IPS-18a (cell line): Measurements from ENCODE around the gene ARHGAP24.
"Not testable (repeated sequence)": the region's sequence is repeated elsewhere in the genome, so short reads cannot be mapped to it uniquely, and the experiment has no call there.

ENCODE experiments used
- H3K27ac ChIP-seq: one replicate; pipeline ENCODE4 v1.5.1; 2013; ENCODE audit warnings: low read length
- H3K27me3 ChIP-seq: one replicate; pipeline ENCODE4 v1.6.1; 2013; ENCODE audit warnings: mild to moderate bottlenecking, low read length; ENCODE audit not compliant: control insufficient read depth, insufficient read depth
- H3K36me3 ChIP-seq: one replicate; pipeline ENCODE4 v1.6.1; 2013; ENCODE audit warnings: low read depth, low read length; ENCODE audit not compliant: control insufficient read depth
- H3K4me1 ChIP-seq: one replicate; pipeline ENCODE4 v1.6.1; 2013; ENCODE audit warnings: low read depth, low read length; ENCODE audit not compliant: control insufficient read depth
- H3K4me3 ChIP-seq: one replicate; pipeline ENCODE4 v1.5.1; 2013; ENCODE audit warnings: low read length
- H3K9ac ChIP-seq: one replicate; pipeline ENCODE4 v1.6.1; 2013; ENCODE audit warnings: mild to moderate bottlenecking, low read length, moderate library complexity
- H3K9me3 ChIP-seq: one replicate; pipeline ENCODE4 v1.6.1; 2013; ENCODE audit warnings: low read depth, low read length; ENCODE audit not compliant: control insufficient read depth

The ARHGAP24 gene

GRCh38 chr4:85639946-85640345 is 165.0 kb downstream of the ARHGAP24 start:
- Histone ChIP-seq H3K27ac (no peak overlapping the region), H3K4me3 (no peak overlapping the region), H3K9ac (no peak overlapping the region), H3K9me3 (no peaks in the 10 kb centered on the region), H3K27me3 (no peaks in the 10 kb centered on the region), H3K4me1 (no peaks in the 10 kb centered on the region), H3K36me3 (no peaks in the 10 kb centered on the region)

GRCh38 chr4:85642356-85643100 is 167.6 kb downstream of the ARHGAP24 start:
- no peak overlapping the region for H3K9ac ChIP-seq
- H3K9me3 ChIP-seq, result no peaks in the 10 kb centered on the region
- H3K27me3 ChIP-seq, result no peaks in the 10 kb centered on the region
- no peaks in the 10 kb centered on the region for H3K4me1 ChIP-seq
- H3K27ac ChIP-seq, result no peak overlapping the region
- H3K36me3 ChIP-seq, result no peaks in the 10 kb centered on the region
- no peak overlapping the region for H3K4me3 ChIP-seq

GRCh38 chr4:85644061-85644460 is 169.1 kb downstream of the ARHGAP24 start:
- no peak overlapping the region for H3K27ac ChIP-seq
- no peaks in the 10 kb centered on the region for H3K9me3 ChIP-seq
- no peaks in the 10 kb centered on the region for H3K4me1 ChIP-seq

GRCh38 chr4:85650908-85651307 is 176.0 kb downstream of the ARHGAP24 start:
- Histone ChIP-seq H3K36me3 (no peaks in the 10 kb centered on the region), H3K9me3 (no peaks in the 10 kb centered on the region), H3K4me1 (no peaks in the 10 kb centered on the region)

More at GRCh38 chr4:85644061-85644460, 169.1 kb downstream of the ARHGAP24 start:
- H3K36me3 ChIP-seq, result no peaks in the 10 kb centered on the region
- H3K9ac ChIP-seq, result no peak overlapping the region
- H3K4me3 ChIP-seq, result no peak overlapping the region
- no peaks in the 10 kb centered on the region for H3K27me3 ChIP-seq

GRCh38 chr4:85656759-85657505 is 182.0 kb downstream of the ARHGAP24 start:
- Histone ChIP-seq H3K9me3 (no peaks in the 10 kb centered on the region), H3K27me3 (no peaks in the 10 kb centered on the region), H3K4me1 (no peaks in the 10 kb centered on the region), H3K27ac (no peak overlapping the region), H3K4me3 (no peak overlapping the region), H3K9ac (no peak overlapping the region), H3K36me3 (no peaks in the 10 kb centered on the region)

More at GRCh38 chr4:85650908-85651307, 176.0 kb downstream of the ARHGAP24 start:
- Histone ChIP-seq H3K9ac (no peak overlapping the region), H3K4me3 (no peak overlapping the region), H3K27me3 (no peaks in the 10 kb centered on the region), H3K27ac (no peak overlapping the region)

- Histone ChIP-seq H3K27ac (no peak overlapping the region), H3K9ac (no peak overlapping the region), H3K27me3 (no peaks in the 10 kb centered on the region), H3K4me1 (no peaks in the 10 kb centered on the region), H3K9me3 (no peaks in the 10 kb centered on the region), H3K4me3 (no peak overlapping the region), H3K36me3 (no peaks in the 10 kb centered on the region)
Measured at GRCh38 chr4:85658766-85659439, 184.0 kb downstream of the ARHGAP24 start.

- H3K9ac ChIP-seq, result no peak overlapping the region
- no peaks in the 10 kb centered on the region for H3K4me1 ChIP-seq
Measured at GRCh38 chr4:85659610-85660218, 184.8 kb downstream of the ARHGAP24 start.

GRCh38 chr4:85666625-85667024 is 191.7 kb downstream of the ARHGAP24 start:
- H3K9ac ChIP-seq, H3K4me1 ChIP-seq, H3K27me3 ChIP-seq: not testable (repeated sequence)

More at GRCh38 chr4:85659610-85660218, 184.8 kb downstream of the ARHGAP24 start:
- Histone ChIP-seq H3K27ac (no peak overlapping the region), H3K9me3 (no peaks in the 10 kb centered on the region), H3K4me3 (no peak overlapping the region), H3K36me3 (no peaks in the 10 kb centered on the region), H3K27me3 (no peaks in the 10 kb centered on the region)

GRCh38 chr4:85669204-85669603 is 194.3 kb downstream of the ARHGAP24 start:
- Histone ChIP-seq H3K4me3 (no peak overlapping the region), H3K36me3 (no peaks in the 10 kb centered on the region), H3K9me3 (peaks cover 3% of the 10 kb centered on the region), H3K27ac (no peak overlapping the region), H3K4me1 (peaks cover 6% of the 10 kb centered on the region), H3K9ac (no peak overlapping the region), H3K27me3 (no peaks in the 10 kb centered on the region)

More at GRCh38 chr4:85666625-85667024, 191.7 kb downstream of the ARHGAP24 start:
- not testable (repeated sequence) for H3K9me3 ChIP-seq, H3K36me3 ChIP-seq, H3K4me3 ChIP-seq, H3K27ac ChIP-seq

GRCh38 chr4:85669992-85670548 is 195.1 kb downstream of the ARHGAP24 start:
- Histone ChIP-seq H3K9me3 (peaks cover 3% of the 10 kb centered on the region), H3K27ac (no peak overlapping the region), H3K36me3 (no peaks in the 10 kb centered on the region), H3K4me3 (no peak overlapping the region), H3K27me3 (no peaks in the 10 kb centered on the region), H3K4me1 (peaks cover 6% of the 10 kb centered on the region), H3K9ac (no peak overlapping the region)

- H3K27me3 ChIP-seq, result no peaks in the 10 kb centered on the region
- peaks cover 16% of the 10 kb centered on the region for H3K4me1 ChIP-seq
- H3K9me3 ChIP-seq, result peaks cover 3% of the 10 kb centered on the region
- no peak overlapping the region for H3K4me3 ChIP-seq
- no peak overlapping the region for H3K9ac ChIP-seq
- H3K36me3 ChIP-seq, result no peaks in the 10 kb centered on the region
- H3K27ac ChIP-seq, result no peak overlapping the region
Measured at GRCh38 chr4:85671120-85671519, 196.2 kb downstream of the ARHGAP24 start.
